Brain pericyte (primary cell): ENCODE data around the gene B4GALT4.
"Not testable (repeated sequence)": the region's sequence is repeated elsewhere in the genome, so short reads cannot be mapped to it uniquely, and the experiment has no call there.

Source experiments
- DNase-seq: peaks from one replicate; pipeline ENCODE4 v3.0.0-alpha.2; 2012; ENCODE audit warnings: low read depth, low spot score

B4GALT4 gene

GRCh38 chr3:119240591-119241434, at the start of gene B4GALT4:
B4GALT4 (minus strand) TSS chr3:119240878; CDS start chr3:119230099, 10,779 bp downstream.
- peak; percentile 38 for DNase-seq

DNA sequence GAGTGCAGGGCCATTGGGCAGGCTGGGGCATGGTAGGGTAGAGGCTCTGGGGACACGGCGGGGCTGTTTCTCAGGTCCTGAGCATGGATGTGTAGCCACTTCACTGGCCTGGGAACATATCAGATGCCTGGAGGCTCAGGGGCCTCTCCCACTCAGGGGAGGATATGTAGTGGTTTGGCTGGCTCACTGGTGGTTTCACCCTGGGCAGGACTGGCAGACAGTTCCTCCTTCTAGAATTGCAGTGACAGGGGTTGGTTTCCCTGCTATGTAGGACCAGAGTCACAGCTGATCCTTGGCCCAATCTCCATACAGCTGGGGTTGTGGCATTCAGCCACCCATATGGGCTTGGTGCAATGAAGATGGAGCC, 48.7 kb upstream of the B4GALT4 start:
- no peak for DNase-seq

DNA sequence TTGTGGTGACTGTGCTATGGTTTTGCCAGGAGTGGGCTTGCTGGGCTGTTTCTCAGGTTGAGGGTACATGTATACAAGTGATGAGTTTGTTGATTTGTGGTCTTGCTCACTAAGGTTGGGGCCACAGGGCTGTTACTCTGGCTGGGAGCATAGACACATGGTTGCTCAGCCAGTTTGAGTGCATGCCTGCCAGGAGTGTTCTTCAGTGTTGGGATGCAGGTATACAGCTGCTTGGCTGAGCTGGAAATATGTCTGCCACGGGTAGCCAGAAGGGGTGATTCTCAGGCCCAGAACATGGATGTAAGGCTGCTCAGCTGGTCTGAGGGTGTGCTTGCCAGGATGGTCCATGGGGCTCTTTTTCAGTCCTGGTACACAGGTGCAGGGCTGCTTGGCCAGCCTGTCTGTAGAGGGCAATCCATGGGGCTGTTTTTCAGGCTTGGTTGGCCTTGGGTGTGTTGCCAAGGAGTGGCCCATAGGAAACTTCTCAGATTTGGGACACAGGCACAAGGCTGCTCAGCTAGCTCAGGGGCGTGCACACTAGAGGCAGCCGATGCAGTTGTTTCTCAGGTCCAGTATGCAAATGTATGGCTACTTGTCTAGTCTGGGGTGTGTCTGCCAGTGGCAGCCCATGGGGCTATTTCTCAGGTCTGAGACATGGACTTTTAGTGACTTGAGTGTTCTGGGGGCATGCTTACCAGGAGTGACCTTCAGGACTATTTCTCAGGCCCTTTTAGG, 48.2 kb upstream of the B4GALT4 start:
- no peak for DNase-seq

GRCh38 chr3:119279584-119280243, 39.0 kb upstream of the B4GALT4 start:
- no peak for DNase-seq

GRCh38 chr3:119279101-119279554, 38.5 kb upstream of the B4GALT4 start:
- no peak for DNase-seq

- DNase-seq = no peak
Measured at GRCh38 chr3:119276680-119277079, 36.0 kb upstream of the B4GALT4 start.

DNA sequence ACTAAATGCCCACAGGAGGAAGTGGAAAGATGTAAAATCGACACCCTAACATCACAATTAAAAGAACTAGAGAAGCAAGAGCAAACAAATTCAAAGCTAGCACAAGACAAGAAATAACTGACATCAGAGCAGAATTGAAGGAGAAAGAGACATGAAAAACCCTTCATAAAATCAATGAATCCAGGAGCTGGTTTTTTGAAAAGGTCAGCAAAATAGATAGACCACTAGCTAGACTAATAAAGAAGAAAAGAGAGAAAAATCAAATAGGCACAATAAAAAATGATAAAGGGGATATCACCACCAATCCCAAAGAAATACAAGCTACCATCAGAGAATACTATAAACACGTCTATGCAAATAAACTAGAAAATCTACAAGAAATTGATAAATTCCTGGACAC, 29.5 kb upstream of the B4GALT4 start:
- not testable (repeated sequence) for DNase-seq

GRCh38 chr3:119261055-119261454, 20.4 kb upstream of the B4GALT4 start:
- no peak for DNase-seq

- DNase-seq = no peak
Measured at GRCh38 chr3:119259821-119260220, 19.1 kb upstream of the B4GALT4 start.

- no peak for DNase-seq
Measured at GRCh38 chr3:119258915-119259314, 18.2 kb upstream of the B4GALT4 start.

- DNase-seq = no peak
Measured at GRCh38 chr3:119257654-119258410, 17.2 kb upstream of the B4GALT4 start.

DNA sequence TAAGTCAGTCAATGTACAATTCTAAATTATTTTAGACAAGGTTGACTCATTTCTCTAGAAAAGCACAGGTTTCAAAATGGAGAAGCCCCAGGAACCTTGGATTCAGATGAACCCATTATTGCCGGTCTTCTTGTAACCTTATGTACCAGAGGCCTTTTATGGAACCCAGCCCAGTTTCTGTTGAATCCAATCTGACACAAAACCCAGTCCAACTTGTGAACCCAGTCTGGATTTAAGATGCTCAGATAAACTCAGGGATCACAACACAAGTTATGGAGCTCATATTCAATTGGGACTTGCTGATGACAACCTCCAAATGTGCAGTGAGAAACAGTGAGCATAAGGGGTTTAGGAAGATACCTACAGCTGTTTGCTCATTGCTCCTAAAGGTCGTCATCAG, 16.4 kb upstream of the B4GALT4 start:
- no peak for DNase-seq

GRCh38 chr3:119255214-119255613, 14.5 kb upstream of the B4GALT4 start:
- no peak for DNase-seq

DNA sequence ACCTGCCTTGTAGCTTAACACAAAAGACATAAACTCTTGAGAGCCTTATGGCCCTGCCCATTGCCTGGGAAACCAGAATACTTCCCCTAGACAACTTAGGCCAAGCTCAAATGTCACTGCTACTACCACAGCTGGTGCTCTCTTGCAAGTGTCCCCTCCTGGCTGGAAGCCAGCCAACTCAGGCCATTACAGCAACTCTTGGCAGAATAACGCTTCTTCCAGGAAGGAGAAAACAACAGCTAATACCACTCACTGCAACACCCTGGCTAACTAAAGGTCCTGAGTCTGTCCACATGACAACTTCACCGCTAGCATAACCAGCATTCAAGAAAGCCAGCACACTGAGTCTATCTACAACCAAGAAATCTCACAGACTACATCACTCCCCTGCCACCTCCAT, 5.1 kb upstream of the B4GALT4 start:
- no peak for DNase-seq

DNA sequence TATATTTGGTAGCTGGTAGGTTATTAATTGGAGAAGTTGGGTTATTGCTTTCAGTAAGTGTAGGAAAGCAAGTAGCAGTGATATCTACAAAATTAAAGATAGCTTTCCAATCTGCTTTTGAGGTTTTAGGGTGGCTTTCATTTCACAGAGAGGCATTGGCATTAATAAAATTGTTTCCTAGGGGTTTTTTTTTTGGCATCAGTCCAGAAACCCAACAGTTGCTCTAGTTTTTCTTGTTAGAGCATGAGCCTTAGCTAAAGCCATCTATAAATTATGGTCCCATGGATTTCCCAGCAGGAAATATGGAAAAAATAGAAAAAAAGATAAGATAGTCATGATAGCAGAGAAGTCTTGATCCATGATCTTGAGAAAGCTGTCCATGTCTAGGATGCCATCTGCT, 3.0 kb upstream of the B4GALT4 start:
- DNase-seq = no peak

DNA sequence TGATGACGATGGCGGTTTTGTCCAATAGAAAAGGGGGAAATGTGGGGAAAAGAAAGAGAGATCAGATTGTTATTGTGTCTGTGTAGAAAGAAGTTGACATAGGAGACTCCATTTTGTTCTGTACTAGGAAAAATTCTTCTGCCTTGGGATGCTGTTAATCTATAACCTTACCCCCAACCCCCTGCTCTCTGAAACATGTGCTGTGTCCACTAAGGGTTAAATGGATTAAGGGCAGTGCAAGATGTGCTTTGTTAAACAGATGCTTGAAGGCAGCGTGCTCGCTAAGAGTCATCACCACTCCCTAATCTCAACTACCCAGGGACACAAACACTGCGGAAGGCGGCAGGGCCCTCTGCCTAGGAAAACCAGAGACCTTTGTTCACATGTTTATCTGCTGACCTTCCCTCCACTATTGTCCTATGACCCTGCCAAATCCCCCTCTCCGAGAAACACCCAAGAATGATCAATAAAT, 2.4 kb upstream of the B4GALT4 start:
- not testable (repeated sequence) for DNase-seq

DNA sequence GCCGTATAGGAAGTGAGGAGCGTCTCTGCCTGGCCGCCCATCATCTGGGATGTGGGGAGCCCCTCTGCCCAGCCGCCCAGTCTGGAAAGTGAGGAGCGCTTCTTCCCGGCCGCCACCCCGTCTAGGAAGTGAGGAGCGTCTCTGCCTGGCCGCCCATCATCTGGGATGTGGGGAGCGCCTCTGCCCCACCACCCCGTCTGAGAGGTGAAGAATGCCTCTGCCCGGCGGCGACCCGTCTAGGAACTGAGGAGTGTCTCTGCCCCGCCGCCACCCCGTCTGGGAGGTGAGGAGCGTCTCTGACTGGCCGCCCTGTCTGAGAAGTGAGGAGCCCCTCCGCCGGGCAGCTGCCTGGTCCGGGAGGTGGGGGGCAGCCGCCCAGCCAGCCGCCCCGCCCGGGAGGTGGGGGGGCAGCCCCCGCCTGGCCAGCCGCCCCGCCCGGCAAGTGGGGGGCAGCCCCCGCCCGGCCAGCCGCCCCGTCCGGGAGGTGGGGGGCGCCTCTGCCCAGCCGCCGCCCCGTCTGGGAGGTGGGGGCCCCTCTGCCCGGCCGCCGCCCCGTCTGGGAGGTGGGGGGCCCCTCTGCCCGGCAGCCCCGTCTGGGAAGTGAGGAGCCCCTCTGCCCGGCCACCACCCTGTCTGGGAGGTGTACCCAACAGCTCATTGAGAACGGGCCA, 1.8 kb upstream of the B4GALT4 start:
- DNase-seq = not testable (repeated sequence)

DNA sequence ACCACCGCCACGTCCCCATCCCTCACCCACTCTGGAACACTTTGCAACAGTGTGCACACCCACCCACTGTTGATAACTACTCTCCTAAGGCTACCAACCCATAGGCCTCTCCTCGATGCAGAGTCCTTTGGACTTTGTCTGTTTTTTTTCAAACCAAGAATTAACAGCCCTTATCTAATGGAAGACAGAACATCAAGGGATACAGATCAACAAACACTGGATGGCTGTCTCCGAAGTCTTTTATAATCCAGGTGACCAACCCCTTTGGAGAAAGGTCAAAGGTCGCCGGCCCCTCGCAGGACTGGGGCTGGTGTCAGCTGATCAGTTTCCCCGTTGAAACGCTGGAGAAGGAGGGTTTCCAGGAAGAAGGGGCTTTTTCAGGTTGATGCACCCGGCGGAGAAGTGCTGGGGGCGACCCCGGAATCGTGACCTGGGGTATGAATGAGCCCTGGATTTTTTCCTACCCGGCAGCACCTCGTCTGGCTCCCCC, 532 bp downstream of the B4GALT4 start:
- no peak for DNase-seq

- no peak for DNase-seq
Measured at GRCh38 chr3:119239206-119239820, 1.4 kb downstream of the B4GALT4 start.

- no peak for DNase-seq
Measured at GRCh38 chr3:119238363-119238762, 2.3 kb downstream of the B4GALT4 start.
